Osteoblast (primary cell): ENCODE results near the gene EIF1B. TPM values are rescaled to one million over a fixed set of nuclear protein-coding genes. Genes with fewer than 3 reads are reported as not detected.
A peak's percentile ranks its signal among the peaks of the same experiment; 100 is the strongest.

Experiments used
- DNase-seq: peaks from one replicate; pipeline ENCODE4 v3.0.0; 2011; ENCODE audit warnings: low spot score, mixed read lengths; ENCODE audit not compliant: insufficient read length; ENCODE audit errors: missing footprints
- H2AFZ ChIP-seq: 2 replicates; pipeline ENCODE4 v1.6.0; 2011; ENCODE audit warnings: mild to moderate bottlenecking, low read length
- H3K27ac ChIP-seq: 2 replicates; pipeline ENCODE4 v1.5.1; 2011; ENCODE audit warnings: mild to moderate bottlenecking, low read depth, low read length, moderate library complexity
- H3K27me3 ChIP-seq: 2 replicates; pipeline ENCODE4 v1.6.0; 2012; ENCODE audit warnings: mild to moderate bottlenecking, control low read depth, inconsistent platforms, low read length, moderate library complexity; ENCODE audit not compliant: insufficient read depth
- H3K36me3 ChIP-seq: 2 replicates; pipeline ENCODE4 v1.5.1; 2011; ENCODE audit warnings: mild to moderate bottlenecking, low read length, control low read depth, moderate library complexity; ENCODE audit not compliant: insufficient read depth
- H3K4me1 ChIP-seq: 2 replicates; pipeline ENCODE4 v1.5.1; 2011; ENCODE audit warnings: mild to moderate bottlenecking, low read length, control low read depth, moderate library complexity; ENCODE audit not compliant: insufficient read depth
- H3K4me2 ChIP-seq: 2 replicates; pipeline ENCODE4 v1.6.0; 2011; ENCODE audit warnings: mild to moderate bottlenecking, low read length; ENCODE audit not compliant: insufficient read depth
- H3K4me3 ChIP-seq: fragments of 200-600 bp; sonication (generic); 3 replicates; pipeline ENCODE4 v1.5.1; 2012; ENCODE audit warnings: mild to moderate bottlenecking, low read length, inconsistent platforms; ENCODE audit not compliant: insufficient read depth
- H3K79me2 ChIP-seq: 2 replicates; pipeline ENCODE4 v1.6.0; 2012; ENCODE audit warnings: mild to moderate bottlenecking, low read length, control low read depth, inconsistent platforms; ENCODE audit not compliant: insufficient read depth
- H3K9me3 ChIP-seq: 2 replicates; pipeline ENCODE4 v1.5.1; 2011; ENCODE audit warnings: low read depth, low read length, control low read depth
- H4K20me1 ChIP-seq: 2 replicates; pipeline ENCODE4 v1.6.0; 2012; ENCODE audit warnings: mild to moderate bottlenecking, low read length, control low read depth; ENCODE audit not compliant: insufficient read depth
- CTCF ChIP-seq: IDR thresholded peaks from 2 replicates; pipeline ENCODE4 v1.5.1; 2011; ENCODE audit warnings: mild to moderate bottlenecking, low read depth, low read length, moderate library complexity; ENCODE audit errors: extremely low read depth
- total RNA-seq: library from RNA; depleted of rRNA; stranded (reverse); fragments of >200 nt; gene quantifications from 2 replicates; pipeline ENCODE4 v1.2.3, GENCODE V29; 2012

EIF1B gene
- total RNA-seq, 1 donor, result 19.2 TPM

GRCh38 chr3:40307176-40307575 is 2.3 kb upstream of the EIF1B start:
- H3K4me1 ChIP-seq, result peaks cover 21% of the 10 kb centered on the region
- no peaks in the 10 kb centered on the region for H3K27me3 ChIP-seq
- peaks cover 2% of the 10 kb centered on the region for H4K20me1 ChIP-seq
- no peak overlapping the region for H3K4me2 ChIP-seq
- no peak for DNase-seq
- H3K27ac ChIP-seq, result no peak overlapping the region
- H3K4me3 ChIP-seq, result no peak overlapping the region
- peaks cover 19% of the 10 kb centered on the region for H3K79me2 ChIP-seq
- no peak for TF ChIP-seq CTCF
- peaks cover 11% of the 10 kb centered on the region for H3K36me3 ChIP-seq
- no peaks in the 10 kb centered on the region for H3K9me3 ChIP-seq
- no peak overlapping the region for H2AFZ ChIP-seq

- Histone ChIP-seq H3K4me3 (peak overlapping the region; percentile 88), H3K79me2 (peaks cover 19% of the 10 kb centered on the region), H3K27ac (peak overlapping the region; percentile 54), H3K9me3 (no peaks in the 10 kb centered on the region), H3K36me3 (peaks cover 26% of the 10 kb centered on the region), H4K20me1 (peaks cover 2% of the 10 kb centered on the region), H3K4me2 (peak overlapping the region; percentile 85), H3K4me1 (peaks cover 15% of the 10 kb centered on the region), H3K27me3 (no peaks in the 10 kb centered on the region), H2AFZ (peak overlapping the region; percentile 89)
- no peak for TF ChIP-seq CTCF
- no peak for DNase-seq
Observed at GRCh38 chr3:40308725-40309417, 636 bp upstream of the EIF1B start.

GRCh38 chr3:40309925-40310695 is 603 bp downstream of the EIF1B start:
- no peaks in the 10 kb centered on the region for H3K9me3 ChIP-seq
- H3K4me3 ChIP-seq, result peak overlapping the region; percentile 88
- H4K20me1 ChIP-seq, result peaks cover 2% of the 10 kb centered on the region
- peaks cover 19% of the 10 kb centered on the region for H3K79me2 ChIP-seq
- no peak for TF ChIP-seq CTCF
- peaks cover 15% of the 10 kb centered on the region for H3K4me1 ChIP-seq
- DNase-seq, result peak; percentile 50
- H3K27ac ChIP-seq, result peak overlapping the region; percentile 89
- H2AFZ ChIP-seq, result peak overlapping the region; percentile 81
- peaks cover 26% of the 10 kb centered on the region for H3K36me3 ChIP-seq
- peak overlapping the region; percentile 79 for H3K4me2 ChIP-seq
- H3K27me3 ChIP-seq, result no peaks in the 10 kb centered on the region

DNA sequence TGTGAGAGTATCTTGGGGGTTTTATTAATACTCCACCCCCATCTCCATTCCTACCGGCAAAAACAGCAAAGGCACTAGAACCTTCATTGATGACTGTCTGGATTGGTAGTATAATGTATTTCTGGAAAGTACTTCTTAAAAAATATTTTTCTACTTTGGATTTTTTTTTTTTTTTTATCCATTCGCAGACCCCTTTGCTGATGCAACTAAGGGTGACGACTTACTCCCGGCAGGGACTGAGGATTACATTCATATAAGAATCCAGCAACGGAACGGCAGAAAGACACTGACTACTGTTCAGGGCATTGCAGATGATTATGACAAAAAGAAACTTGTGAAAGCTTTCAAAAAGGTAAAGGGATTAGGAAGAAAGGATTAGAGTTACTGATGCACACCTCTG is 1.2 kb downstream of the EIF1B start:
- no peak for TF ChIP-seq CTCF
- peak overlapping the region; percentile 79 for H3K4me2 ChIP-seq
- peak overlapping the region; percentile 81 for H2AFZ ChIP-seq
- H3K4me1 ChIP-seq, result peaks cover 15% of the 10 kb centered on the region
- H3K27me3 ChIP-seq, result no peaks in the 10 kb centered on the region
- peaks cover 26% of the 10 kb centered on the region for H3K36me3 ChIP-seq
- H3K9me3 ChIP-seq, result no peaks in the 10 kb centered on the region
- DNase-seq, result no peak
- H4K20me1 ChIP-seq, result peaks cover 2% of the 10 kb centered on the region
- peaks cover 19% of the 10 kb centered on the region for H3K79me2 ChIP-seq
- peak overlapping the region; percentile 88 for H3K4me3 ChIP-seq
- peak overlapping the region; percentile 89 for H3K27ac ChIP-seq
